OCI-LY1 (cell line): ENCODE results near the gene FDXACB1.

Experiments used
- CTCF ChIP-seq: fragments of 200-600 bp; sonication (generic), shearing (Covaris generic); IDR thresholded peaks from 2 replicates; pipeline ENCODE4 v1.5.1; 2017; ENCODE audit warnings: mild to moderate bottlenecking, antibody characterized with exemption, low read length, moderate library complexity, mixed read lengths
- EZH2 ChIP-seq: fragments of 200-600 bp; sonication (generic), shearing (Covaris generic); IDR thresholded peaks from 2 replicates; pipeline ENCODE4 v1.8.0; 2017; ENCODE audit warnings: borderline replicate concordance, mixed run types, mild to moderate bottlenecking, antibody characterized with exemption, low read length, moderate library complexity, mixed read lengths

- TF ChIP-seq CTCF (no peak), EZH2 (no peak)
Observed at GRCh38 chr11:111870522-111870885, 8.5 kb downstream of the FDXACB1 start.
